Stimulated activated CD4-positive, alpha-beta T cell treated with anti-CD3 and anti-CD28 coated beads, Interleukin-15, amount 100 ng/mL, for 24 hours (primary cell): Measurements from ENCODE around the gene KMT2B.

Experiments
- DNase-seq: peaks from one replicate; pipeline ENCODE4 v3.0.0-alpha.2; 2020

KMT2B gene

GRCh38 chr19:35742121-35742724, 24.4 kb downstream of the KMT2B start, which contains the start of gene IGFLR1:
Gene IGFLR1 (minus strand): TSS chr19:35742452. CDS start chr19:35741180, 1,272 bp downstream.
- DNase-seq: peak; percentile 82

DNA sequence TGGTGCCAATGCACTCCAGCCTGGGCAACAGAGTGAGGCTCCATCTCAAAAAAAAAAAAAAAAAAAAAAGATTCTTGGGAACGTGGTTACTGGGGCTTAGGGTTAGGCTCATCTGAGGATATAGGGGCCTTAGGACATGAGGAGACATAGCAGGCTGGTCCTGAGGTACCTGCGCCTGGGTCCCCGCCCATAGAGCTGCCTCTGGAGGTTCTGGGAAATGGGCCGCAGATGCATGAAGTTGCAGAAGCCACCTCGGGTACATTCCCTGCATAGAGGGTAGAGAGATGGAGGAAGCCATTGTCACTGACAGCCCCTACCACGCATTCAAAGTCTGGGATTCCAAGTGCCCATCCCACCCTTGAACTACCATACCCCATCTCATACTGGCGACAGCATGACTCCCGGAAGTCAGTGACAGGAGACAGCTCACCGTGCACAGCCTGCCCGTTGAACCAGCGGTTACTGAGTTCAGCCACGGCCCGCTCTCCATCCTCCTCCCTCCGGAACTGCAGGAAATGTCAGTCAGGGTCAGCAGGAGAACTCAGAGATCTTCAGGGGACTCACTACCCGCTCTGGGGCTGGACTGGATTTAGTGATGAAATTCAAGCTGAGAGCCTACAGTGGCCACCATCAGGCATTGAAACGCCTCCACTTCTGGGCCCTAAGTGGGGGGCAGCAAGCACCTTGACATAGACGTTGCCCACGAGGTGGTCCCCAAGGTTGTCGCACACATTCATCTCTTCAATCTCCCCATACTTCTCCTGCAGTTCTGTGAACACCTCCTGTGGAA, 26.0 kb downstream of the KMT2B start:
- DNase-seq: no peak

GRCh38 chr19:35744430-35745327, 26.9 kb downstream of the KMT2B start:
- DNase-seq: peak; percentile 96

- peak; percentile 95 for DNase-seq
These were observed 27.7 kb downstream of the KMT2B start, which contains the start of the genes PSENEN and U2AF1L4 for GRCh38 chr19:35745328-35746086. Gene PSENEN (plus strand): TSS chr19:35745651. CDS start chr19:35745931, 280 bp downstream. Gene U2AF1L4 (minus strand): TSS chr19:35745418. CDS start chr19:35745391, 27 bp downstream.

DNA sequence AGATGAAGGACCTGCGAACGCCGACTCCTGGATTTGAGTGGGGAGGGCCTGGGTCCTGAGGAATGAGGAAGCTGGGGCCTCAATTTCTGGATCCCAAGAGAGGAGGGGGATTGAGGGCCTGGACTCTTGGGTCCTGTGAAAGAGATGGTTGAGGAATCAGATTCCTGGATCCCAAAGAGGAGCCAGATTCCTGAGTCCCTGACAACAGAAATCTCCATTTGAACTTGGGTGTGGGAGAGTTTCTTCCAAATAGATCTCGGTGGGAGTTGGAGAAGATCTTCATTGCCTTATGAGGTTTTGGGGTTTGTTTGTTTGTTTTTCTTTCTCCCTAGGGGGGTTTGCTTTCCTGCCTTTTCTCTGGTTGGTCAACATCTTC, 28.3 kb downstream of the KMT2B start:
- no peak for DNase-seq

DNA sequence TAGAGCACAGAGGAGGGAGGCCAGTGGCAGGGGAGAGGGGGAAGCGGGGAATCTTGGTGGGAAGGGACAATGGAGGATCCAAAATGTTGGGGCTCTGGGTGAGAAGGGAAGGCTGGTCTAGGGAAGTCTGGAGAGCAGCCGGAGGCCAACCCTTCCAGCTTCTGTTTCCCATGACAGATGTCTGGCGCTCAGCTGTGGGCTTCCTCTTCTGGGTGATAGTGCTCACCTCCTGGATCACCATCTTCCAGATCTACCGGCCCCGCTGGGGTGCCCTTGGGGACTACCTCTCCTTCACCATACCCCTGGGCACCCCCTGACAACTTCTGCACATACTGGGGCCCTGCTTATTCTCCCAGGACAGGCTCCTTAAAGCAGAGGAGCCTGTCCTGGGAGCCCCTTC, 28.7 kb downstream of the KMT2B start:
- no peak for DNase-seq

- peak; percentile 98 for DNase-seq
These were observed 30.6 kb downstream of the KMT2B start, which contains the start of gene LIN37 for GRCh38 chr19:35748106-35749020. Gene LIN37 (plus strand): TSS chr19:35748576. CDS start chr19:35748725, 149 bp downstream.

GRCh38 chr19:35750167-35750566, 32.4 kb downstream of the KMT2B start:
- no peak for DNase-seq

DNA sequence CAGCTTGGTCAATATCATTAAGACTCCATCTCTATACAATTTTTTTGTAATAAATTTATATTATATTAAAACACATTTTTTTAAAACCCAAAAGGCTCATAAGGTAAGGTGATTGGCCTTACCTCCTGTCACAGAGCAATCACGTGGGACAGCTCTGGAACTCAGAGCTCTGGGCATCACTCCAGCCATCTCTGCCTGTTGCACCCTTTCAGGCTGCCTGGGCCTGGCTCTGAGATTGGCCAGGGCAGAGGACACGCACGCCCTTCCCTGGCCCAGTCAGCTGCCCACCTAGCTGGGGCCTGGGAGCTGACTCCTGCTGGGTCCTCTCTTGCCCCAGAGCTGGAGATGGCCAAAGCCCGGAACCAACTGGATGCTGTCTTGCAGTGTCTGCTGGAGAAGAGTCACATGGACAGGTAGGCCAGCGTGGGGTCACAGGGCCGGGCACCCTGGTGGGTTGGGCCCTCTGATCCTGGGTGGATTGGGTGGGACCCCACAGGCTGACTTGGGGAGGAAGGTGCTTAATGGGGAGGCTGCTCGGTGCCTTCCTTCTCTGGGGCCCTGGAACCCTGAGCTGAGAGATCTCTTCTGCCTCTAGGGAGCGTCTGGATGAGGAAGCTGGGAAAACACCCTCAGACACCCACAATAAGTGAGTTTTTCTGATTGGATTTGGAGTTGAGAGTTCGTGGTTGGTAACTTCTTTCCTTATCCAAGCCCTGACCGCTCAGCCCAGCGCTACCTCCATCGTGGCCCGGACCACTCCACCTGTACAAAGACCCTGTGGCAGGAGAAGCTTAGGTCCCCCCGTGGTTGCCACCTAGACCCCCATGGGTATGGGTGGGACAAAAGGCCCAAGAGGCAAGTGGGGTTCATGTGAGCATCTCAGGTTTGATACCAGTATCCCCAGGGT, 34.3 kb downstream of the KMT2B start:
- DNase-seq: no peak

DNA sequence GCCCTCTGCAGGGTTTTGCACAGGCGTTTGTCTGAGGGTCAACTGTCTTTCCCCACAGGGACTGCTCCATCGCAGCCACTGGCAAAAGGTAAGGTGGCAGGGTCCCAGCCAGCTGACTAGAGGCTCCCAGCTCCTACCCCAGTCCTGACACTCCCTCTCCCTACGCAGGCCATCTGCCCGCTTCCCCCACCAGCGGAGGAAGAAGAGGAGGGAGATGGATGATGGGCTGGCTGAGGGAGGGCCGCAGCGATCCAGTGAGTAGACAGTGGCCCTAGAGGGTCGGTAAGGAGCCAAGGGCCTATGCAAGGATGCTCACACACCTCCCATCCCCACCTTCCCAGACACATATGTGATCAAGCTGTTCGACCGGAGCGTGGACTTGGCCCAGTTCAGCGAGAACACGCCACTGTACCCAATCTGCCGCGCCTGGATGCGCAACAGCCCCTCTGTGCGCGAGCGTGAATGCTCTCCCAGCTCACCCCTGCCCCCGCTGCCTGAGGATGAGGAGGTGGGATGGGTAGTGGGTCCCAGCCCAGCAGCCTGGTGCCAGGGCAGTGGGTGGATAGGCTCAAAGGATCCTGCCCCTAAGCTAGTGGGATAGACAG, 35.0 kb downstream of the KMT2B start:
- no peak for DNase-seq

GRCh38 chr19:35753634-35754369, 36.0 kb downstream of the KMT2B start:
- no peak for DNase-seq

DNA sequence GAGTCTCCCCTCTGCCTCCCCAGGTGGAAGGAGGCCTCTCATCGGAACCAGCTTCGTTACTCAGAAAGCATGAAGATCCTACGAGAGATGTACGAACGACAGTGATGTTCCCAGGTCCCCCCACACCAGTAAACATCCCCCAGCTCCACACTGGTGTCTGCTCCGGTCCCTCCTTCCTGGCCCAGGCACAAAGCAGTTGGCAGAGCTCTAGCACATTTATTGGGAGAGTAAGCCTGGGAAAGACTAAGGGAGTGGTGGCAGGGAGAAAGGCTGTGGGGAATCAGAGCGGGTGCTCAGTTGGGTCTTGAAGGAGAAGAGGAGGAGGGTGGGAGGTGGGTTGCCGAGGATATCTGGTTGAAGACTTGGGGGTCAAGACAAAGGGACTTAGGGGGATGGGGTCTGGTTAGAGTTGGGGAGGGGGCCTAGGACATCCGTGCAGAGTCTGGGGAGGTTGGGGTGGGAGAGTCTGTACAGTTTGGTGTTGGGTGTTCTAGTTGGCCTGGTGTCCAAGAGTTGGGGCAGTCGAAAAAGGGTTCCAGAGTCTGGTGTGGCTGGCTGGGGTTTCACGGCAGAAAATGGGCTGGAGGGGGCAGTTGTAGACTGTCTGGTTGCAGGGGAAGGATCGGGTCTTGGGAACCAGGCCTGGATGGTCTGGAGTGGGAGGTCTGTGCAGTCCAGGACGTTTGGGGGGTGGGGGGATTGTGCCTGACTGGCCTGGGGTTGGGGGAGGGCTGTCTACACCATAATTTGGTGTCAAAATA, 36.7 kb downstream of the KMT2B start:
- no peak for DNase-seq

DNA sequence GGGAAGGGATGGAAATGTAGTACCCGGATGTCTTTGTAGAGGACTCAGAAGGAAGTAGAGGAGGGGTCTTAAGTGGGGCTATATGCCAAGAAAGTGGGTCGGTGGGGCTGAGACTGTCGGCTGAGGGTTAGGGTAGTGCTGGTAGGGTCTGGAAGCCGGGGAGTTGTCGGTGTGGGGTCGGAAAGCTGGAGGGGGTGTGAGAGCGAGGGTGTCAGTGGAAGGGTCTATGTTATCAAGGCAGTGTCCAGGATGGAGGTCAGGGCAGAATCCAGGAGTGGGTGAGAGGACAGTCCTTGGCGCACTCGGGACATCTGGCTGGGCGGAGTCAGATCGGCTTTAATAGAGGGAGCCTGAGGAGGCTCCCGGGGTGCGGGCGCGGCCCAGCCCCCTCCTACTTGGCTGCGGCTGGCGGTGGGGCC, 37.3 kb downstream of the KMT2B start:
- DNase-seq: no peak

DNA sequence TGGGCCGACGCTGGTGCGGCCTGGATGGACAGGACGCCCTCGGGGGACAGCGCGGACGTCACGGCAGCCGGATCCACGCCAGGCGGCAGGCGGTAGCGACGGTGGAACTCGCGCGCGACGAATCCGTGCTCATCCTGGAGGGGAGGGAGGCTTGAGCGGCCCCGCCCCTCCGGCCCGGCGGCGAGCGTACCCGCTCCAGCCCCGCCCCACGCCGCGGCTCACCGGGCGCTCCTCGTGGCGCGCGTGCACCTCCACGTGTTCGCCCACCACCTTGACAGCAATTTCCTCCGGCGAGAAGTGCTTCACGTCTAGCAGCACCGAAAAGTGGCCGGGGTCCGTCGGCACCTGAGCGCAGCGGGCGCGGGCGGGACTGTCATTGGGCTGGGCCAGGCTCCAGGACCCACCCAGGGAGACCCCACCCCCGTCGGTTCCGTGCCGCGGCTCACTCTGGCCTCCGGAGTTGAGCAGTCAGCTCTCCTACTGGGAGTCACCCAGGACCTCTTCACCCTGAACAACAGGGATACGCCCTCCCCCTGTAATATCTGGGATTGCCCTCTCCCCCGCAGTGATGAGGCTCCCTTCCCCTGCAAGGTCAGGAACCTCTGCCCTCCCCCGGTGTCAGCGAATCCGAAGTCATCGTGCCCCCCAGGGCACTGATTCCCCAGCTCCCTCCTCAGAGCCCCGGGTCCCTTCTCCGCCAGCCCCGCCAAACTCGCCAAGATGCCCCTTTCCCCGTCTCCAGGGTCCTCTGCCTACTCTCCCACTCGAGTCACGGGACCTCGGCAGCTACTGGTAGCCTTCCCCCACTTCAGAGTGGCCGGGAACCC, 38.0 kb downstream of the KMT2B start:
- DNase-seq: peak; percentile 67

DNA sequence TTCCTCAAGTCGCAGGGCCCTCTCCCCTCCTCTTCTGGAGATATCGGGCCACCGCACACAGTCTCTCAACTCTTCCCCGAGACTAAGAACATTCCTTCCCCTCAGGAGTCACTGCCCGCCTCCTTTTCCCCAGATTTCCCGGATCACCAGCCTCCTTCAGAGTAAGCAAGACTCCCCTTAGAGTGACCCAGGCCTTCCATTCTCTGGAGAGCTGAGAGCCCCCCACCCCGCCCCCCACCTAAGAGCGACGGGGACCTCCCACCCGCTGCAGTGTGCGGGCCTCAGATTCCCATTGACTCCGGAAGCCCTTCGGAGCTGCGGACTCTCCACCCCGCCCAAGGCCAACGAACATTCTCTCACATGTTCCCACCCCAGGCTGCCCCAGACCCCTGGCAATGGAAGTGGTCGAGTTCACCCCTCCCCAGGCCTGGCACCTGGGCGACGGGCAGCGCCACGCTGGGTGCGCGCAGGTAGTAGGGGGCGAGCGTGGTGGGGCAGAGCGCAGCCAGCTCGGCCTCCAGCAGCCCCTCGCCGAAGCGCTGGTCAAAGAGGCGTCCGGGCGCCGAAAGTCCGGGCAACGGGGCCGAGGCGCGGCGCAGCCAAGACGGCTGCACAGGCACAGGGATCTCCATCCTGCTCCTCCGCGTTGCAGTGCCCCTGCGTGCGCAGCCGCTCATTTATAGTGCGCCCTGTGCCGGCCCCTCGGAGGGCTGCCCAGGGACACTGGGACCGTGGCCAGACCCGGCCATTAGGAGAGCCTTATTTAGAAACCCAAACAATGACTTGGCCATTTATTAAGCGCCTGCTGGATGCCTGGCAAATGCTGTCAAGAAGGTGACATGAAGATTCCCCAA, 38.8 kb downstream of the KMT2B start, which contains the start of gene HSPB6:
Gene HSPB6, minus strand, starts transcription at position 653 of the 854 bp plus-strand sequence. Its CDS starts 21 bp downstream, at position 632.
- no peak for DNase-seq

DNA sequence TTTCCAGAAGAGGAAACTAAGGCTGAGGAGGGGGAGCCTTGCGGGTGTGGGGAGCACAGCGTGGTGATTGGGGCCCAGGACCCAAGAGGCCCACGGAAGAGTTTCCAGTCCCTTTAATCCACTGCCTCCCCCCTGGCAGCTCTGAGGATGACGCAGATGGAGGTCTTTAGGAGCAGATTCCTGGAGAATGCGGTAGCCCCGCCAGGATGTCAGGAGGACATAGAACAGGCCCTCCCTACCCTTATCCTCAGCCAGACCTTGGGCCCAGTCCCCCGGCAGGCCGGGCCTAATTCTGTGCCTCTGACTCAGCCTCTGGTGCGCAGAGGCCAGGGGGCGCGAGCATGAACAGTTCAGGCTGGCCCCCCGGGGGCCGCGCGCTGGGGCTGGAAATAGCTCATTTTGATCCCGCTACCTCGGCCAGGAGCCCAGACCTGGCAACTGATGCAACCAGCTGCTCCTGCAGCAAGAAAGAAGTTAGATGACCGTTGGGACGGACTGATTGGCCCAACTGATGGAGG, 39.5 kb downstream of the KMT2B start:
- DNase-seq: peak; percentile 52
